H1 (cell line): ENCODE measurements around the gene CDKN2C. TPM values are rescaled to one million over a fixed set of nuclear protein-coding genes. Genes with fewer than 3 reads are reported as not detected.

Source experiments
- CTCF ChIA-PET: fragments of 300-600 bp; sonication (Branson Sonifier 250); formaldehyde crosslinking; loops from one replicate; lab custom pipeline; 2021; ENCODE audit not compliant: partially characterized antibody; lab: Charles Lee
- POLR2A ChIA-PET: fragments of 300-600 bp; sonication (Branson Sonifier 250); formaldehyde crosslinking; loops from one replicate; lab custom pipeline; 2021; ENCODE audit warnings: inconsistent platforms; ENCODE audit not compliant: partially characterized antibody; lab: Charles Lee
- DNase-seq, 2 experiments: peaks; one replicate each; pipeline versions ENCODE4 v3.0.0 to v3.0.0-alpha.2; 2010 to 2022; ENCODE audit warnings: low spot score in 2 of 2, low read depth in 1 of 2, mixed read lengths in 1 of 2
- FAIRE-seq: peaks from 2 replicates; lab custom pipeline; 2011; peaks lifted over from hg19 to GRCh38; lab: Jason Lieb, UNC
- H2AFZ ChIP-seq: 2 replicates; pipeline ENCODE4 v1.8.1; 2012; ENCODE audit warnings: low read length, inconsistent platforms
- H2AK5ac ChIP-seq: 2 replicates; pipeline ENCODE4 v1.6.1; 2013; ENCODE audit warnings: low read depth, low read length
- H2BK120ac ChIP-seq: replicated peaks from 2 replicates; pipeline ENCODE3; 2013; ENCODE audit warnings: low read depth, low read length, inconsistent platforms
- H2BK12ac ChIP-seq: 2 replicates; pipeline ENCODE4 v1.6.1; 2013; ENCODE audit warnings: low read depth, low read length
- H2BK15ac ChIP-seq: 2 replicates; pipeline ENCODE4 v1.6.1; 2013; ENCODE audit warnings: low read length
- H2BK20ac ChIP-seq: 2 replicates; pipeline ENCODE4 v1.6.1; 2013; ENCODE audit warnings: low read length
- H2BK5ac ChIP-seq: 2 replicates; pipeline ENCODE4 v1.6.1; 2013; ENCODE audit warnings: low read depth, low read length
- H3K14ac ChIP-seq: 2 replicates; pipeline ENCODE4 v1.6.1; 2013; ENCODE audit warnings: inconsistent platforms; ENCODE audit not compliant: insufficient read length
- H3K18ac ChIP-seq: 2 replicates; pipeline ENCODE4 v1.6.1; 2013; ENCODE audit warnings: low read length; ENCODE audit errors: extremely low read depth
- H3K23ac ChIP-seq: 2 replicates; pipeline ENCODE4 v1.6.1; 2013; ENCODE audit warnings: inconsistent platforms; ENCODE audit not compliant: insufficient read length
- H3K23me2 ChIP-seq: 2 replicates; pipeline ENCODE4 v1.6.1; 2013; ENCODE audit warnings: low read depth, low read length
- H3K27ac ChIP-seq: 2 replicates; pipeline ENCODE4 v1.6.1; 2011; ENCODE audit warnings: low read depth, low read length, inconsistent platforms
- H3K27me3 ChIP-seq, 4 experiments: replicated peaks in 1 of 4; 1 replicate in 1 of 4; 2 replicates in 3 of 4; pipeline versions ENCODE4 v1.6.1 to v1.8.1; 2011 to 2013; ENCODE audit warnings: low read length in 3 of 4, mild to moderate bottlenecking in 3 of 4, inconsistent platforms in 2 of 4, mixed read lengths in 2 of 4, moderate library complexity in 1 of 4; ENCODE audit not compliant: control insufficient read depth in 3 of 4, insufficient read depth in 3 of 4; ENCODE audit errors: extremely low read depth in 1 of 4
- H3K36me3 ChIP-seq, 4 experiments: 2 replicates each; pipeline versions ENCODE4 v1.6.1 to v1.8.1; 2011 to 2013; ENCODE audit warnings: mild to moderate bottlenecking in 4 of 4, low read length in 3 of 4, moderate library complexity in 2 of 4, control low read depth in 1 of 4, inconsistent platforms in 1 of 4; ENCODE audit not compliant: insufficient read depth in 4 of 4, control insufficient read depth in 2 of 4
- H3K4ac ChIP-seq: replicated peaks from 2 replicates; pipeline ENCODE3; 2013; ENCODE audit warnings: low read length, low read depth, mixed read lengths, inconsistent platforms; ENCODE audit not compliant: insufficient read length
- H3K4me1 ChIP-seq, 4 experiments: replicated peaks in 1 of 4; 1 replicate in 1 of 4; 2 replicates in 3 of 4; pipeline versions ENCODE4 v1.6.1 to v1.8.1; 2011 to 2013; ENCODE audit warnings: low read length in 3 of 4, inconsistent platforms in 2 of 4, mixed read lengths in 1 of 4; ENCODE audit not compliant: insufficient read depth in 4 of 4, control insufficient read depth in 3 of 4
- H3K4me2 ChIP-seq, 2 experiments: 2 replicates each; pipeline versions ENCODE4 v1.6.1 to v1.8.1; 2011 to 2013; ENCODE audit warnings: low read depth in 2 of 2, low read length in 2 of 2, control low read depth in 1 of 2, inconsistent platforms in 1 of 2, mild to moderate bottlenecking in 1 of 2; ENCODE audit not compliant: insufficient read depth in 1 of 2
- H3K4me3 ChIP-seq, 4 experiments: fragments of 200-600, 300-600 bp in 1 of 4; sonication (generic), shearing (Covaris generic), sonication (Bioruptor Twin) in 1 of 4; 2 replicates each; pipeline versions ENCODE4 v1.5.1 to v1.8.1; 2011 to 2016; ENCODE audit warnings: low read length in 4 of 4, low read depth in 3 of 4, control low read depth in 2 of 4, inconsistent platforms in 2 of 4, mild to moderate bottlenecking in 2 of 4, mixed read lengths in 1 of 4, moderate library complexity in 1 of 4; ENCODE audit not compliant: insufficient read depth in 2 of 4; ENCODE audit errors: extremely low read depth in 1 of 4
- H3K56ac ChIP-seq: replicated peaks from 2 replicates; pipeline ENCODE3; 2013; ENCODE audit warnings: low read depth, mild to moderate bottlenecking, mixed read lengths, low read length, inconsistent platforms; ENCODE audit not compliant: insufficient read length
- H3K79me1 ChIP-seq: 2 replicates; pipeline ENCODE4 v1.6.1; 2013; ENCODE audit warnings: low read depth, low read length, control low read depth
- H3K79me2 ChIP-seq, 2 experiments: 2 replicates each; pipeline versions ENCODE4 v1.6.1 to v1.8.1; 2012 to 2013; ENCODE audit warnings: low read length in 2 of 2, mild to moderate bottlenecking in 2 of 2, inconsistent platforms in 1 of 2; ENCODE audit not compliant: insufficient read depth in 2 of 2, control insufficient read depth in 1 of 2
- H3K9ac ChIP-seq, 4 experiments: replicated peaks in 1 of 4; 1 replicate in 1 of 4; 2 replicates in 3 of 4; pipeline versions ENCODE4 v1.6.1 to v1.8.1; 2011 to 2013; ENCODE audit warnings: low read depth in 3 of 4, low read length in 3 of 4, control low read depth in 2 of 4, mild to moderate bottlenecking in 2 of 4, moderate library complexity in 2 of 4, inconsistent platforms in 1 of 4; ENCODE audit errors: extremely low read depth in 1 of 4
- H3K9me3 ChIP-seq, 2 experiments: 2 replicates each; pipeline versions ENCODE4 v1.6.1 to v1.8.1; 2012 to 2013; ENCODE audit warnings: mild to moderate bottlenecking in 2 of 2, moderate library complexity in 2 of 2, control low read depth in 1 of 2, inconsistent platforms in 1 of 2, low read depth in 1 of 2, low read length in 1 of 2, mixed read lengths in 1 of 2; ENCODE audit not compliant: insufficient read depth in 2 of 2
- H4K20me1 ChIP-seq, 2 experiments: replicated peaks in 1 of 2; 2 replicates each; pipeline versions ENCODE3 to v1.8.1; 2011 to 2013; ENCODE audit warnings: inconsistent platforms in 2 of 2, low read length in 2 of 2, mild to moderate bottlenecking in 1 of 2; ENCODE audit not compliant: insufficient read depth in 2 of 2, control insufficient read depth in 1 of 2
- H4K5ac ChIP-seq: 2 replicates; pipeline ENCODE4 v1.6.1; 2013; ENCODE audit warnings: low read length, low read depth, mixed read lengths, inconsistent platforms; ENCODE audit not compliant: insufficient read length
- H4K8ac ChIP-seq: 2 replicates; pipeline ENCODE4 v1.8.0; 2013; ENCODE audit warnings: mild to moderate bottlenecking, moderate library complexity, low read length, inconsistent platforms; ENCODE audit not compliant: insufficient read depth; ENCODE audit errors: extremely low read depth
- H4K91ac ChIP-seq: replicated peaks from 2 replicates; pipeline ENCODE3; 2013; ENCODE audit warnings: low read length, mixed read lengths, inconsistent platforms; ENCODE audit not compliant: insufficient read length
- EGR1 ChIP-seq: IDR thresholded peaks from 2 replicates; pipeline ENCODE4 v1.6.1; 2011; ENCODE audit warnings: low read depth, low read length, borderline replicate concordance
- JUN ChIP-seq: IDR thresholded peaks from 2 replicates; pipeline ENCODE4 v1.6.1; 2011; ENCODE audit warnings: low read depth, mild to moderate bottlenecking, improper control_type of control experiment, low read length
- RXRA ChIP-seq: IDR thresholded peaks from 2 replicates; pipeline ENCODE4 v1.6.1; 2011; ENCODE audit warnings: low read depth, mild to moderate bottlenecking, low read length, moderate library complexity; ENCODE audit not compliant: insufficient read depth
- SAP30 ChIP-seq: fragments of 300-600 bp; sonication (generic); IDR thresholded peaks from 2 replicates; pipeline ENCODE4 v1.7.1; 2012; ENCODE audit warnings: low read length, moderate library complexity, mild to moderate bottlenecking, inconsistent platforms; ENCODE audit not compliant: insufficient read depth, insufficient replicate concordance
- SP4 ChIP-seq: IDR thresholded peaks from 2 replicates; pipeline ENCODE4 v1.6.1; 2012; ENCODE audit warnings: low read length, inconsistent platforms
- SUZ12 ChIP-seq: fragments of 200-600 bp; sonication (generic); IDR thresholded peaks from 2 replicates; pipeline ENCODE4 v1.6.1; 2012; ENCODE audit warnings: mild to moderate bottlenecking, inconsistent platforms, low read length, moderate library complexity, mixed read lengths
- WGBS, 2 experiments: shearing (Covaris generic) in 1 of 2; methylation state at CpG; one replicate each; pipeline versions ENCODE4 v1.1.6 to v1.1.7; 2013 to 2015; ENCODE audit warnings: low lambda C conversion rate in 2 of 2, mixed read lengths in 2 of 2, inconsistent platforms in 1 of 2, low coverage in 1 of 2, missing lambda C conversion rate in 1 of 2; ENCODE audit not compliant: insufficient replicate concordance in 2 of 2, insufficient coverage in 1 of 2, insufficient read length in 1 of 2; ENCODE audit errors: extremely low coverage in 1 of 2, missing lambda C conversion rate in 1 of 2; 5-methylcytosine and 5-hydroxymethylcytosine counted together
- polyA plus RNA-seq, 7 experiments: library from polyadenylated mRNA; depleted of rRNA in 3 of 7; stranded (reverse) in 5 of 7; unstranded in 2 of 7; fragments of >200 nt in 5 of 7; fragments of 200-250 nt in 2 of 7; gene quantifications; 1 replicate in 5 of 7; 2 replicates in 1 of 7; 4 replicates in 1 of 7; pipeline versions ENCODE4 v1.2.1 to v1.2.3, GENCODE V29; 2011 to 2013; ENCODE audit warnings: missing spikeins in 2 of 7, mixed read lengths in 2 of 7
- total RNA-seq: library from RNA; stranded (reverse); fragmentation: NEBNext Ultra II Directional; extraction: Animal tissue kit (Norgen Biotek cat#: 25700); gene quantifications from 2 replicates; pipeline ENCODE4 v1.2.1, GENCODE V29; 2021

CDKN2C gene
- total and polyA plus RNA-seq, 2 of the 8 experiments (the other 6 are each of a cell fraction or from before 2014, with no cell fraction given), result not detected

DNA sequence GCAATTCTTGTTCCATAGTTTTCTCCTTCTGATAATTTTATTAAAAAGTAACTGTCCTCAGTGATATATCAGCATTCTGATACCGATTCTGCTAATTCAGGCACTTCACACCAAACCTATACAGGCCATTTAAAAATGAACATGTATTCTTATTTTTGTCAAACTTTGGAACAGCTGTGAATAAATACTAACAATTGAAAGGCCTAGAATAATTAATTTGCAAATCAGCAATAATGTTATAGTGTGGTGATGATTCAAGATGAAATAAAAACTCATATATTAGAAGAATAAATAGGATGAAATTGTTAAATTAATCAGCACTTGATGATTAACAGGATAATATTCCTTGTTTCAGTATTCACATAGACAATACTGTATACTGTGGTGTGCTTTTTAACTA, 9.9 kb downstream of the CDKN2C start:
- Histone ChIP-seq H4K20me1 (peaks cover 5% of the 10 kb centered on the region in 2 experiments), H3K9ac (no peak overlapping the region), H3K9me3 (no peaks in the 10 kb centered on the region), H2BK20ac (no peak overlapping the region), H4K5ac (no peak overlapping the region), H2BK120ac (no peak overlapping the region), H3K79me1 (no peaks in the 10 kb centered on the region), H3K23me2 (peaks cover 3% of the 10 kb centered on the region; the same call in 1 of the 2 replicates), H4K8ac (no peak overlapping the region), H2BK5ac (no peak overlapping the region), H3K4ac (no peak overlapping the region), H2BK12ac (no peak overlapping the region), H2AK5ac (no peak overlapping the region), H2BK15ac (no peak overlapping the region), H3K79me2 (no peaks in the 10 kb centered on the region), H3K56ac (no peak overlapping the region), H3K36me3 (no peaks in the 10 kb centered on the region), H3K4me2 (no peak overlapping the region), H3K27me3 (peaks cover 24 to 70% (median 45%) of the 10 kb centered on the region in 4 experiments), H4K91ac (no peak overlapping the region), H3K18ac (no peak overlapping the region), H3K14ac (no peak overlapping the region), H2AFZ (no peak overlapping the region), H3K23ac (no peak overlapping the region), H3K4me1 (peaks cover 2 to 6% (median 4%) of the 10 kb centered on the region in 4 experiments; a peak in 5 of 7 replicates), H3K4me3 (no peak overlapping the region), H3K27ac (no peak overlapping the region)
- POLR2A ChIA-PET, result interaction anchor here (0.6 kb wide), 1 partner anchor 10 kb away, joined by 3 read pairs; the partner anchor contains the start of gene CDKN2C
- no peak for FAIRE-seq
- TF ChIP-seq SP4 (no peak), EGR1 (no peak), SUZ12 (no peak), RXRA (no peak), JUN (no peak), SAP30 (no peak)
- WGBS, 2 experiments, result 93% methylated on average over 1 of the region's 1 CpG; no CpG with 5 or more reads in 1 of the 2 experiments
- DNase-seq, result no peak
- CTCF ChIA-PET, result no interaction called here
